IMR-90 (cell line): ENCODE data around the gene PRKACA. TPM values are rescaled to one million over a fixed set of nuclear protein-coding genes. Genes with fewer than 3 reads are reported as not detected.

ENCODE experiments used
- ATAC-seq: fragments of 200-7000 bp; cut with Tn5 transposase; 2 replicates; pipeline ENCODE4 v1.9.1; 2020; ENCODE audit warnings: low read depth, mild to moderate bottlenecking, moderate library complexity
- Bru-seq: library from RNA; stranded (reverse); fragments of 400-500 nt; gene quantifications from one replicate; lab custom pipeline; 2021; lab: Mats Ljungman, UMichigan
- BruChase-seq, 2 experiments: library from RNA; stranded (reverse); fragments of 400-500 nt; gene quantifications; one replicate each; lab custom pipeline; 2021; lab: Mats Ljungman, UMichigan
- BruUV-seq: library from RNA; stranded (reverse); fragments of 400-500 nt; replicated peaks from 2 replicates; lab custom pipeline; 2021; lab: Mats Ljungman, UMichigan
- CTCF ChIA-PET: fragments of 300-600 bp; formaldehyde crosslinking; extraction: SDS; loops from one replicate; lab custom pipeline; 2021; ENCODE audit warnings: antibody characterized with exemption; lab: Yijun Ruan, JAX
- POLR2A ChIA-PET: fragments of 300-600 bp; sonication (Branson Sonifier 250); formaldehyde crosslinking; loops from one replicate; lab custom pipeline; 2022; ENCODE audit warnings: antibody characterized with exemption; ENCODE audit not compliant: unreplicated experiment; lab: Charles Lee
- DNase-seq: peaks from one replicate; pipeline ENCODE4 v3.0.0; 2013
- H2AFZ ChIP-seq: replicated peaks from 2 replicates; pipeline ENCODE3; 2013; ENCODE audit warnings: low read length, mild to moderate bottlenecking; ENCODE audit not compliant: poor library complexity
- H2AK5ac ChIP-seq: 2 replicates; pipeline ENCODE4 v1.6.1; 2013; ENCODE audit warnings: low read depth, low read length, inconsistent platforms
- H2AK9ac ChIP-seq: replicated peaks from 2 replicates; pipeline ENCODE3; 2013; ENCODE audit warnings: mild to moderate bottlenecking, low read depth, low read length, moderate library complexity; ENCODE audit not compliant: poor library complexity
- H2BK120ac ChIP-seq: 2 replicates; pipeline ENCODE4 v1.6.1; 2013; ENCODE audit warnings: low read depth, low read length, inconsistent platforms
- H2BK15ac ChIP-seq: 3 replicates; pipeline ENCODE4 v1.6.1; 2013; ENCODE audit warnings: low read depth, low read length, inconsistent platforms
- H2BK20ac ChIP-seq: 2 replicates; pipeline ENCODE4 v1.6.1; 2013; ENCODE audit warnings: low read depth, mild to moderate bottlenecking, inconsistent platforms, low read length, moderate library complexity
- H2BK5ac ChIP-seq: 2 replicates; pipeline ENCODE4 v1.6.1; 2013; ENCODE audit warnings: mild to moderate bottlenecking, low read depth, low read length, inconsistent platforms; ENCODE audit not compliant: poor library complexity, severe bottlenecking
- H3K14ac ChIP-seq: replicated peaks from 2 replicates; pipeline ENCODE4 v1.6.1; 2013; ENCODE audit warnings: low read depth, low read length, inconsistent platforms
- H3K18ac ChIP-seq: 2 replicates; pipeline ENCODE4 v1.6.1; 2013; ENCODE audit warnings: low read depth, low read length, control low read depth
- H3K23ac ChIP-seq: 2 replicates; pipeline ENCODE4 v1.6.1; 2013; ENCODE audit warnings: low read depth, low read length, inconsistent platforms
- H3K27ac ChIP-seq: 2 replicates; pipeline ENCODE4 v1.5.1; 2013; ENCODE audit warnings: mild to moderate bottlenecking, control low read depth, low read length; ENCODE audit not compliant: insufficient read depth
- H3K27me3 ChIP-seq: 2 replicates; pipeline ENCODE4 v1.6.1; 2013; ENCODE audit warnings: low read length; ENCODE audit not compliant: control insufficient read depth, insufficient read depth
- H3K36me3 ChIP-seq: 2 replicates; pipeline ENCODE4 v1.6.1; 2013; ENCODE audit warnings: low read length, mixed read lengths; ENCODE audit not compliant: control insufficient read depth, insufficient read depth
- H3K4ac ChIP-seq: 2 replicates; pipeline ENCODE4 v1.6.1; 2013; ENCODE audit warnings: low read depth, low read length, inconsistent platforms
- H3K4me1 ChIP-seq: 2 replicates; pipeline ENCODE4 v1.6.1; 2013; ENCODE audit warnings: low read length, mixed read lengths; ENCODE audit not compliant: control insufficient read depth, insufficient read depth
- H3K4me2 ChIP-seq: 2 replicates; pipeline ENCODE4 v1.6.1; 2013; ENCODE audit warnings: low read depth, mild to moderate bottlenecking, control low read depth, low read length, moderate library complexity
- H3K4me3 ChIP-seq: 2 replicates; pipeline ENCODE4 v1.5.1; 2013; ENCODE audit warnings: low read depth, mild to moderate bottlenecking, control low read depth, low read length, moderate library complexity; ENCODE audit not compliant: insufficient read depth
- H3K56ac ChIP-seq: 2 replicates; pipeline ENCODE4 v1.6.1; 2013; ENCODE audit warnings: low read length, inconsistent platforms; ENCODE audit not compliant: insufficient read depth; ENCODE audit errors: extremely low read depth
- H3K79me1 ChIP-seq, 2 experiments: 2 replicates each; pipeline ENCODE4 v1.6.1; 2013; ENCODE audit warnings: low read length in 2 of 2, inconsistent platforms in 1 of 2, low read depth in 1 of 2
- H3K9ac ChIP-seq: 2 replicates; pipeline ENCODE4 v1.6.1; 2013; ENCODE audit warnings: low read depth, low read length, control low read depth
- H3K9me1 ChIP-seq: 2 replicates; pipeline ENCODE4 v1.6.1; 2013; ENCODE audit warnings: low read length, inconsistent platforms; ENCODE audit not compliant: insufficient read depth
- H3K9me3 ChIP-seq: 2 replicates; pipeline ENCODE4 v1.6.1; 2013; ENCODE audit warnings: low read length; ENCODE audit not compliant: control insufficient read depth, insufficient read depth
- H4K20me1 ChIP-seq: 2 replicates; pipeline ENCODE4 v1.6.1; 2013; ENCODE audit warnings: low read length, inconsistent platforms; ENCODE audit not compliant: insufficient read depth
- H4K5ac ChIP-seq: 2 replicates; pipeline ENCODE4 v1.6.1; 2013; ENCODE audit warnings: mild to moderate bottlenecking, low read depth, low read length, control low read depth
- H4K8ac ChIP-seq, 2 experiments: 2 replicates each; pipeline ENCODE4 v1.6.1; 2013; ENCODE audit warnings: low read depth in 2 of 2, low read length in 2 of 2, control low read depth in 1 of 2, inconsistent platforms in 1 of 2
- H4K91ac ChIP-seq: 2 replicates; pipeline ENCODE4 v1.6.1; 2013; ENCODE audit warnings: low read depth, low read length, inconsistent platforms; ENCODE audit not compliant: insufficient read depth
- BHLHE40 ChIP-seq: fragments of 150-350 bp; IDR thresholded peaks from 2 replicates; pipeline ENCODE4 v1.6.1; 2016; ENCODE audit warnings: mild to moderate bottlenecking, low read depth, low read length
- CEBPB ChIP-seq: IDR thresholded peaks from 2 replicates; pipeline ENCODE4 v1.6.1; 2012; ENCODE audit warnings: low read depth, low read length, improper control_type of control experiment
- ELK1 ChIP-seq: fragments of 150-350 bp; IDR thresholded peaks from 2 replicates; pipeline ENCODE4 v1.6.1; 2016; ENCODE audit warnings: low read depth, mild to moderate bottlenecking, low read length, moderate library complexity, borderline replicate concordance
- FOS ChIP-seq: fragments of 150-350 bp; IDR thresholded peaks from 2 replicates; pipeline ENCODE4 v1.6.1; 2016; ENCODE audit warnings: low read depth, low read length
- MAFK ChIP-seq: IDR thresholded peaks from 2 replicates; pipeline ENCODE4 v1.6.1; 2012; ENCODE audit warnings: low read depth, low read length, improper control_type of control experiment
- MAZ ChIP-seq: IDR thresholded peaks from 2 replicates; pipeline ENCODE4 v1.6.1; 2012; ENCODE audit warnings: low read depth, mild to moderate bottlenecking, low read length, improper control_type of control experiment, moderate library complexity, borderline replicate concordance
- MXI1 ChIP-seq: IDR thresholded peaks from 2 replicates; pipeline ENCODE4 v1.6.1; 2012; ENCODE audit warnings: low read depth, mild to moderate bottlenecking, low read length, moderate library complexity, borderline replicate concordance
- NFE2L2 ChIP-seq: fragments of 150-350 bp; IDR thresholded peaks from 2 replicates; pipeline ENCODE4 v1.6.1; 2016; ENCODE audit warnings: low read depth, mild to moderate bottlenecking, low read length
- POLR2A ChIP-seq: IDR thresholded peaks from 2 replicates; pipeline ENCODE4 v1.6.1; 2012; ENCODE audit warnings: mild to moderate bottlenecking, low read depth, low read length
- RCOR1 ChIP-seq: IDR thresholded peaks from 2 replicates; pipeline ENCODE4 v1.6.1; 2012; ENCODE audit warnings: mild to moderate bottlenecking, low read length, improper control_type of control experiment; ENCODE audit not compliant: insufficient replicate concordance
- RFX5 ChIP-seq: IDR thresholded peaks from 2 replicates; pipeline ENCODE4 v1.8.0; 2012; ENCODE audit warnings: low read depth, mild to moderate bottlenecking, low read length, moderate library complexity
- SMC3 ChIP-seq: fragments of 150-350 bp; IDR thresholded peaks from 2 replicates; pipeline ENCODE4 v1.6.1; 2016; ENCODE audit warnings: low read depth, mild to moderate bottlenecking, antibody characterized with exemption, low read length, moderate library complexity
- USF2 ChIP-seq: fragments of 150-350 bp; IDR thresholded peaks from 2 replicates; pipeline ENCODE4 v1.6.1; 2017; ENCODE audit warnings: mild to moderate bottlenecking, antibody characterized with exemption, low read length, low read depth
- WGBS, 2 experiments: methylation state at CpG; one replicate each; pipeline versions ENCODE4 v1.1.5 to v1.1.7; 2013; ENCODE audit warnings: missing lambda C conversion rate in 2 of 2; ENCODE audit not compliant: insufficient read length in 1 of 2; ENCODE audit errors: extremely low coverage in 2 of 2; 5-methylcytosine and 5-hydroxymethylcytosine counted together
- dilution Hi-C: fragments of 300-500 bp; cut with HindIII; formaldehyde crosslinking; loops from one replicate; pipeline ENCODE4 v1.14.3; 2018; ENCODE audit warnings: low sequenced_read_pairs; ENCODE audit not compliant: unreplicated experiment
- in situ Hi-C: fragments of 300-500 bp; cut with MboI; formaldehyde crosslinking; loops from 3 replicates; pipeline ENCODE4 v1.14.3; 2019; ENCODE audit warnings: low sequenced_read_pairs, inconsistent platforms, mixed read lengths
- intact Hi-C: fragments of 100-400 bp; cut with micrococcal nuclease; formaldehyde crosslinking; loops from 2 replicates; pipeline ENCODE4 v1.10.0; 2022
- long read RNA-seq: library from polyadenylated mRNA; unstranded; transcript quantifications from one replicate; pipeline ENCODE4 v2.0.0, GENCODE V29; 2021; ENCODE audit not compliant: unreplicated experiment
- polyA plus RNA-seq, 3 experiments: library from polyadenylated mRNA; depleted of rRNA; stranded (reverse); fragments of >200 nt; gene quantifications; 2 replicates each; pipeline ENCODE4 v1.2.3, GENCODE V29; 2012; ENCODE audit warnings: low replicate concordance in 1 of 3
- total RNA-seq: library from RNA; depleted of rRNA; stranded (reverse); fragments of >200 nt; gene quantifications from 2 replicates; pipeline ENCODE4 v1.2.3, GENCODE V29; 2012; rRNA removed

Gene PRKACA
- 18.1 TPM in 2 replicates for total RNA-seq
- polyA plus RNA-seq (2012; rRNA removed) = 67.1 and 94.5 TPM in 2 replicates
- 79.9 and 102 TPM in 2 replicates for polyA plus RNA-seq (2012; cell fraction: cytosol; rRNA removed)
- polyA plus RNA-seq (2012; cell fraction: nucleus; rRNA removed; ENCODE audit: low replicate concordance) = 44.8 and 64.7 TPM in 2 replicates
- Bru-seq, nascent RNA = percentile 63 among the genes with signal in this experiment
- BruChase-seq, experiment 1, labeled RNA remaining after a 6-hour chase = percentile 82 among the genes with signal in this experiment
- percentile 72 among the genes with signal in this experiment for BruChase-seq, experiment 2, labeled RNA remaining after a 2-hour chase
- long read RNA-seq, partial matches to known transcripts = 1 of 79 reads
- long read RNA-seq, other reads (novel, unspliced or antisense) = 78 of 79 reads

GRCh38 chr19:14117668-14118164 is at the start of gene PRKACA:
PRKACA (minus strand) TSS chr19:14117762; CDS start chr19:14117547, 215 bp downstream.
- H4K5ac ChIP-seq = peak within 1 kb of the TSS; percentile 65
- no peaks in the 10 kb centered on the region for H3K9me3 ChIP-seq
- no peak within 1 kb of the TSS; the same call in 2 of the 3 replicates for H2BK15ac ChIP-seq
- no TSS peak for BruUV-seq
- H3K4ac ChIP-seq = peak within 1 kb of the TSS; percentile 89
- H2BK5ac ChIP-seq = peak within 1 kb of the TSS; percentile 82
- peak within 1 kb of the TSS; percentile 48 for H3K18ac ChIP-seq
- H3K36me3 ChIP-seq = no peaks in the 10 kb centered on the region
- dilution Hi-C loops (no loop called here), intact Hi-C loops (no loop called here), in situ Hi-C loops (no loop called here)
- H3K9ac ChIP-seq = peak within 1 kb of the TSS; percentile 78
- TF ChIP-seq ELK1 = no peak
- no peak for TF ChIP-seq MAFK
- no peak for TF ChIP-seq CEBPB
- no peak for TF ChIP-seq BHLHE40
- no peak for TF ChIP-seq NFE2L2
- no peak for TF ChIP-seq RCOR1
- peak; percentile 87 for TF ChIP-seq FOS
- no peak for TF ChIP-seq RFX5
- TF ChIP-seq MAZ = peak; percentile 88; the same call in 1 of the 2 replicates
- TF ChIP-seq MXI1 = no peak
- TF ChIP-seq POLR2A = no peak
- TF ChIP-seq SMC3 = no peak
- TF ChIP-seq USF2 = peak; percentile 64
- 1% methylated on average over 48 of the region's 67 CpGs; no CpG with 5 or more reads in 1 of the 2 experiments for WGBS, 2 experiments
- H2AFZ ChIP-seq = peak within 1 kb of the TSS; percentile 87
- ChIA-PET POLR2A (interaction anchor here (0.6 kb wide), 1 partner anchor 8 kb away, joined by 3 read pairs; no protein-coding TSS in a partner anchor), CTCF (interaction anchor here (0.6 kb wide), 1 partner anchor 238 kb away, joined by 3 read pairs; no protein-coding TSS in a partner anchor)
- H3K56ac ChIP-seq = peak within 1 kb of the TSS; percentile 57
- peak within 1 kb of the TSS; percentile 80 to 89 for H4K8ac ChIP-seq
- H3K27ac ChIP-seq = peak within 1 kb of the TSS; percentile 83
- H3K4me2 ChIP-seq = peak within 1 kb of the TSS; percentile 98
- H3K4me3 ChIP-seq = peak within 1 kb of the TSS; percentile 74
- H3K79me1 ChIP-seq = peaks cover 10 to 57% of the 10 kb centered on the region in 2 experiments
- H2BK20ac ChIP-seq = no peak within 1 kb of the TSS
- peak within 1 kb of the TSS; percentile 90 for H2AK5ac ChIP-seq
- peak within 1 kb of the TSS; percentile 63 for H2BK120ac ChIP-seq
- peak within 1 kb of the TSS; percentile 91 for H3K23ac ChIP-seq
- peak within 1 kb of the TSS; percentile 70 for H2AK9ac ChIP-seq
- DNase-seq (peak; percentile 98), ATAC-seq (peak; percentile 93)
- H3K27me3 ChIP-seq = no peaks in the 10 kb centered on the region
- peak within 1 kb of the TSS; percentile 84 for H3K14ac ChIP-seq
- H3K4me1 ChIP-seq = peaks cover 23% of the 10 kb centered on the region
- H4K20me1 ChIP-seq = peaks cover 8% of the 10 kb centered on the region
- peak within 1 kb of the TSS; percentile 83 for H4K91ac ChIP-seq
- peaks cover 17% of the 10 kb centered on the region; the same call in 1 of the 2 replicates for H3K9me1 ChIP-seq
